GM18499 (cell line): ENCODE measurements around the gene CERCAM.

Source experiments
- ATAC-seq: cut with Tn5 transposase; IDR thresholded peaks from one replicate; pipeline ENCODE4 v1.9.1; 2021; ENCODE audit warnings: moderate number of reproducible peaks; ENCODE audit not compliant: insufficient read depth, unreplicated experiment

CERCAM gene

GRCh38 chr9:128420651-128421481 lies at the start of gene CERCAM:
Gene CERCAM (plus strand): TSS chr9:128420857. CDS start chr9:128420878, 21 bp downstream.
- no peak for ATAC-seq

GRCh38 chr9:128371630-128372117 lies 49.0 kb upstream of the CERCAM start:
- ATAC-seq: no peak

GRCh38 chr9:128372188-128372641 lies 48.4 kb upstream of the CERCAM start:
- no peak for ATAC-seq

GRCh38 chr9:128372784-128373183 lies 47.9 kb upstream of the CERCAM start:
- ATAC-seq: no peak

GRCh38 chr9:128374221-128374675 lies 46.4 kb upstream of the CERCAM start:
- no peak for ATAC-seq

- ATAC-seq: no peak
Observed at GRCh38 chr9:128375865-128376264, 44.8 kb upstream of the CERCAM start.

- no peak for ATAC-seq
Observed at GRCh38 chr9:128382261-128382660, 38.4 kb upstream of the CERCAM start.

- ATAC-seq: no peak
Observed at GRCh38 chr9:128383007-128383753, 37.5 kb upstream of the CERCAM start.

- ATAC-seq: no peak
Observed at GRCh38 chr9:128383791-128384190, 36.9 kb upstream of the CERCAM start.

- no peak for ATAC-seq
Observed at GRCh38 chr9:128384801-128385495, 35.7 kb upstream of the CERCAM start.

GRCh38 chr9:128385496-128386460 lies 34.9 kb upstream of the CERCAM start:
- no peak for ATAC-seq

GRCh38 chr9:128388150-128388549 lies 32.5 kb upstream of the CERCAM start:
- no peak for ATAC-seq

GRCh38 chr9:128389395-128390149 lies 31.1 kb upstream of the CERCAM start:
- ATAC-seq: no peak

GRCh38 chr9:128390150-128390812 lies 30.4 kb upstream of the CERCAM start:
- no peak for ATAC-seq

GRCh38 chr9:128390813-128391711 lies 29.6 kb upstream of the CERCAM start:
- no peak for ATAC-seq

GRCh38 chr9:128391956-128392301 lies 28.7 kb upstream of the CERCAM start:
- no peak for ATAC-seq
